ENCODE measurements around the gene CD7.

Gene CD7

DNA sequence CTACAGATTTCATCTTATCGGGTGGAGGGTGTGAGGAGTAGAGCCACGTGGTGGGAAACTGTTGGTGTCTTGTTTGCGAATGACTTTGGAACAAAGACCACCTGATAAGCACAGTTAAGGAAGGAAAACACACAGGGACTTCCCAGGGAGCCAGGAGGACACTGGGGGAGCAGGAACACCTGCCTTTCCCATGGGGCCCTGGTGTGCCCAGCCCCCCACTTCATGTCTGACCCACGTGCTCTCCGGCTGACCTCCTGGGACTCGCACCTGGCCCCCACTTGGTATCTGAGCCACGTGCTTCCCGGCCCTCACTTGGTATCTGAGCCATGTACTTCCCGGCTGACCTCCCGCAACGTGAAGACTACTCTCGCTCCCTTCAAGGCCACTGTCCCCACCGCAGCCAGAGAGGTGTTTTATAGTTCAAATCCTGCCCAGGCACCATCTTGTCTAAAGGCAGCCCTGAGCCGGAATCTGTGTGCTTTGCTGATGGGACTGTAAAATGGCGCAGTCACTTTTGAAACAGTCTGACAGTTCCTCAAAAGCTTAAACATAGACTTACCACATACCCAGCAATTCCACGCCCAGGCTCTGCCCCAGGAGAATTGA is 38.5 kb downstream of the CD7 start:
- Histone ChIP-seq H3K36me3 (ENCODE audit: low read length) (no peaks in the 10 kb centered on the region), H3K9me3 (ENCODE audit: insufficient read depth, low read length) (no peaks in the 10 kb centered on the region), H3K79me2 (ENCODE audit: insufficient read depth, low read length) (no peaks in the 10 kb centered on the region), H3K27ac (ENCODE audit: low read depth, low read length) (no peak overlapping the region), H3K9ac (ENCODE audit: low read length) (no peak overlapping the region), H3K4me3 (ENCODE audit: insufficient read depth, low read length, poor library complexity, severe bottlenecking) (no peak overlapping the region), H3F3A (ENCODE audit: insufficient read depth) (no peaks in the 10 kb centered on the region), H3K4me2 (ENCODE audit: low read depth, low read length, poor library complexity, severe bottlenecking) (no peak overlapping the region), H4K20me1 (ENCODE audit: low read depth, low read length) (no peaks in the 10 kb centered on the region), H3K9me2 (replicated peaks; ENCODE audit: insufficient read depth, low read length) (no peaks in the 10 kb centered on the region), H2AFZ (ENCODE audit: low read depth, low read length, severe bottlenecking) (no peak overlapping the region), H3K27me3 (ENCODE audit: low read length) (no peaks in the 10 kb centered on the region)
- no peak for TF ChIP-seq EZH2phosphoT487 (conservative IDR thresholded peaks at IDR 0.05; ENCODE audit: low read length)
- TF ChIP-seq, protein P1, sequence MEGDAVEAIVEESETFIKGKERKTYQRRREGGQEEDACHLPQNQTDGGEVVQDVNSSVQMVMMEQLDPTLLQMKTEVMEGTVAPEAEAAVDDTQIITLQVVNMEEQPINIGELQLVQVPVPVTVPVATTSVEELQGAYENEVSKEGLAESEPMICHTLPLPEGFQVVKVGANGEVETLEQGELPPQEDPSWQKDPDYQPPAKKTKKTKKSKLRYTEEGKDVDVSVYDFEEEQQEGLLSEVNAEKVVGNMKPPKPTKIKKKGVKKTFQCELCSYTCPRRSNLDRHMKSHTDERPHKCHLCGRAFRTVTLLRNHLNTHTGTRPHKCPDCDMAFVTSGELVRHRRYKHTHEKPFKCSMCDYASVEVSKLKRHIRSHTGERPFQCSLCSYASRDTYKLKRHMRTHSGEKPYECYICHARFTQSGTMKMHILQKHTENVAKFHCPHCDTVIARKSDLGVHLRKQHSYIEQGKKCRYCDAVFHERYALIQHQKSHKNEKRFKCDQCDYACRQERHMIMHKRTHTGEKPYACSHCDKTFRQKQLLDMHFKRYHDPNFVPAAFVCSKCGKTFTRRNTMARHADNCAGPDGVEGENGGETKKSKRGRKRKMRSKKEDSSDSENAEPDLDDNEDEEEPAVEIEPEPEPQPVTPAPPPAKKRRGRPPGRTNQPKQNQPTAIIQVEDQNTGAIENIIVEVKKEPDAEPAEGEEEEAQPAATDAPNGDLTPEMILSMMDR (IDR thresholded peaks at IDR 0.05; ENCODE audit: insufficient read depth, low read length, poor library complexity, severe bottlenecking) = no peak

DNA sequence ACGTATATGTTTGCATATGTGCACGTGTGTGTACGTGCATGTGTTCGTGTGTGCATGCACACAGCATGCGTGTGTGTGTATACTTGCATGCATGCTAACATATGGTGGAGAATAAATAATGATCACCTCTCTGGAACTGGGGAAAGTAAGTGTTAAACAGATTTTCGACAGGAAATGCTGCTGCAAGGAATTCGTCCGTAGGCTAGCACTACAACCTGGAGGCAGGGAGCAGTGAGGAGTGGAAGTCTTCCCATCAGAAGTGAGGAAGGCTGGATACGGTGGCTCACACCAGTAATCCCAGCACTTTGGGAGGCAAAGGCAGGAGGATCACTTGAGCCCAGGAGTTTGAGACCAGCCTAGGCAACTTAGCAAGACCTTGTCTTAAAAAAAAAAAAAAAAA is 39.1 kb downstream of the CD7 start:
- no peaks in the 10 kb centered on the region for H3K9me3 ChIP-seq (ENCODE audit: insufficient read depth, low read length)
- H2AFZ ChIP-seq (ENCODE audit: low read depth, low read length, severe bottlenecking) = no peak overlapping the region
- no peak overlapping the region for H3K4me3 ChIP-seq (ENCODE audit: insufficient read depth, low read length, poor library complexity, severe bottlenecking)
- no peaks in the 10 kb centered on the region for H3K79me2 ChIP-seq (ENCODE audit: insufficient read depth, low read length)
- no peaks in the 10 kb centered on the region for H3K27me3 ChIP-seq (ENCODE audit: low read length)
- H3K9me2 ChIP-seq (replicated peaks; ENCODE audit: insufficient read depth, low read length) = no peaks in the 10 kb centered on the region
- H3K4me2 ChIP-seq (ENCODE audit: low read depth, low read length, poor library complexity, severe bottlenecking) = no peak overlapping the region
- no peak overlapping the region for H3K9ac ChIP-seq (ENCODE audit: low read length)
- H3K36me3 ChIP-seq (ENCODE audit: low read length) = no peaks in the 10 kb centered on the region
- peaks cover 2% of the 10 kb centered on the region; the same call in 1 of the 2 replicates for H3F3A ChIP-seq (ENCODE audit: insufficient read depth)
- H4K20me1 ChIP-seq (ENCODE audit: low read depth, low read length) = no peaks in the 10 kb centered on the region
- no peak for TF ChIP-seq EZH2phosphoT487 (conservative IDR thresholded peaks at IDR 0.05; ENCODE audit: low read length)
- TF ChIP-seq, protein P1 (IDR thresholded peaks at IDR 0.05; ENCODE audit: insufficient read depth, low read length, poor library complexity, severe bottlenecking) = no peak
- H3K27ac ChIP-seq (ENCODE audit: low read depth, low read length) = no peak overlapping the region

DNA sequence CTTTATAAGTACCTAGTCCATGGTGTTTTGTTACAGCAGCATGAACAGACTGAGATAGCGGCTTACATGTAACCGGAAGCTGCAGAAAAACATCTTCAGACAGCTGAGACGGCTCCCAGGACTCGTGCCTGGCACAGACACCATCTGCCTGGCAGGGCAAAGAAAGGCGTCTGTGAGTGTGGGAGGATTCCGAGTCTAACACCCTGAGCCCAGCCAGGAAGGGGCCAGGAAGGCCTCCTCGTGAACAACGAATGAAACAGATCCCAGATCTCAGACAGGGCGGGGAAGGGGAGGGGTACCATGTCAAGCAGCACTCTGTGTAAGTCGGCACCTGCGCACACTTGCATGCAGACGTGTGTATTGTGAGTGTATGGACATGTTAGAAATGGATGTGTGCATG is 39.6 kb downstream of the CD7 start:
- H3K9me2 ChIP-seq (replicated peaks; ENCODE audit: insufficient read depth, low read length) = no peaks in the 10 kb centered on the region
- H3K4me3 ChIP-seq (ENCODE audit: insufficient read depth, low read length, poor library complexity, severe bottlenecking) = no peak overlapping the region
- H3K9ac ChIP-seq (ENCODE audit: low read length) = no peak overlapping the region
- peaks cover 3% of the 10 kb centered on the region; the same call in 1 of the 2 replicates for H3F3A ChIP-seq (ENCODE audit: insufficient read depth)
- H3K27me3 ChIP-seq (ENCODE audit: low read length) = no peaks in the 10 kb centered on the region
- no peak overlapping the region for H2AFZ ChIP-seq (ENCODE audit: low read depth, low read length, severe bottlenecking)
- H3K27ac ChIP-seq (ENCODE audit: low read depth, low read length) = no peak overlapping the region
- H3K79me2 ChIP-seq (ENCODE audit: insufficient read depth, low read length) = peaks cover 3% of the 10 kb centered on the region
- no peaks in the 10 kb centered on the region for H3K36me3 ChIP-seq (ENCODE audit: low read length)
- H3K4me2 ChIP-seq (ENCODE audit: low read depth, low read length, poor library complexity, severe bottlenecking) = no peak overlapping the region
- H3K9me3 ChIP-seq (ENCODE audit: insufficient read depth, low read length) = no peaks in the 10 kb centered on the region
- TF ChIP-seq EZH2phosphoT487 (conservative IDR thresholded peaks at IDR 0.05; ENCODE audit: low read length) = no peak
- TF ChIP-seq, protein P1 (IDR thresholded peaks at IDR 0.05; ENCODE audit: insufficient read depth, low read length, poor library complexity, severe bottlenecking) = no peak
- H4K20me1 ChIP-seq (ENCODE audit: low read depth, low read length) = no peaks in the 10 kb centered on the region

Measured in SU-DHL-6 (cell line).